ENCODE results near the gene VPS37B. TPM values are rescaled to one million over a fixed set of nuclear protein-coding genes. Genes with fewer than 3 reads are reported as not detected.

VPS37B gene
- total RNA-seq, 1 donor from 2014 or later, result 16.0 TPM

- intact Hi-C loops (cut with micrococcal nuclease), result no loop called here
Observed at GRCh38 chr12:122820138-122820537, 75.8 kb downstream of the VPS37B start.

GRCh38 chr12:122819209-122819785 is 76.6 kb downstream of the VPS37B start:
- intact Hi-C loops (cut with micrococcal nuclease), result no loop called here

Other genes with a start within 250 kb of the VPS37B start
- gene HCAR2, start 192.8 kb downstream of the VPS37B start, total RNA-seq, result 0.11 TPM in 1 of 2 replicates, not detected in the other
- 0.14 and 0.32 TPM in 2 replicates for gene HCAR3, start 179.3 kb downstream of the VPS37B start, total RNA-seq
- 2.6 and 2.7 TPM in 2 replicates for gene HCAR1, start 165.3 kb downstream of the VPS37B start, total RNA-seq
- 65.4 and 71.3 TPM in 2 replicates for gene DENR, start 143.3 kb downstream of the VPS37B start, total RNA-seq
- 0.25 and 0.41 TPM in 2 replicates for gene CCDC62, start 121.6 kb downstream of the VPS37B start, total RNA-seq
- gene HIP1R, start 60.7 kb downstream of the VPS37B start, total RNA-seq, result 31.8 TPM in 2 replicates
- 5.8 and 6.0 TPM in 2 replicates for gene ABCB9, start 70.3 kb upstream of the VPS37B start, total RNA-seq
- 20.8 and 23.4 TPM in 2 replicates for gene OGFOD2, start 79.1 kb upstream of the VPS37B start, total RNA-seq
- 177 and 184 TPM in 2 replicates for gene ARL6IP4, start 84.6 kb upstream of the VPS37B start, total RNA-seq